Activated naive CD4-positive, alpha-beta T cell (primary cell): ENCODE measurements around the gene PLRG1.

Experiments used
- DNase-seq, 4 experiments: peaks; one replicate each; lab custom pipeline; 2025; lab: John Stamatoyannopoulos, UW

The PLRG1 gene

GRCh38 chr4:154517591-154517990 lies 32.6 kb downstream of the PLRG1 start:
- DNase-seq = no peak

- DNase-seq = no peak
Observed at GRCh38 chr4:154516318-154517029, 33.7 kb downstream of the PLRG1 start.

GRCh38 chr4:154511981-154512380 lies 38.2 kb downstream of the PLRG1 start:
- no peak for DNase-seq

- DNase-seq = no peak
Observed at GRCh38 chr4:154511548-154511947, 38.7 kb downstream of the PLRG1 start.

GRCh38 chr4:154507156-154507555 lies 43.0 kb downstream of the PLRG1 start:
- no peak for DNase-seq

- DNase-seq = no peak
Observed at GRCh38 chr4:154506253-154506652, 43.9 kb downstream of the PLRG1 start.

- DNase-seq = no peak
Observed at GRCh38 chr4:154503598-154503997, 46.6 kb downstream of the PLRG1 start.

GRCh38 chr4:154502111-154502510 lies 48.1 kb downstream of the PLRG1 start:
- DNase-seq = no peak

- DNase-seq = no peak
Observed at GRCh38 chr4:154497889-154498288, 52.3 kb downstream of the PLRG1 start.

- DNase-seq = no peak
Observed at GRCh38 chr4:154495867-154496266, 54.3 kb downstream of the PLRG1 start.

- no peak for DNase-seq
Observed at GRCh38 chr4:154492288-154492687, 57.9 kb downstream of the PLRG1 start.

- DNase-seq = no peak
Observed at GRCh38 chr4:154491341-154492271, 58.6 kb downstream of the PLRG1 start, which contains the start of gene DCHS2. DCHS2 (minus strand) TSS chr4:154491799; CDS start chr4:154491355, 444 bp downstream.

- no peak for DNase-seq
Observed at GRCh38 chr4:154490583-154491340, 59.4 kb downstream of the PLRG1 start.

GRCh38 chr4:154490234-154490582 lies 60.0 kb downstream of the PLRG1 start:
- DNase-seq = no peak

GRCh38 chr4:154489558-154490233 lies 60.5 kb downstream of the PLRG1 start:
- no peak for DNase-seq

GRCh38 chr4:154487145-154487544 lies 63.1 kb downstream of the PLRG1 start:
- DNase-seq = no peak

- DNase-seq = no peak
Observed at GRCh38 chr4:154485127-154485773, 65.0 kb downstream of the PLRG1 start.
